Measurements from ENCODE around the gene AUH. TPM values are rescaled to one million over a fixed set of nuclear protein-coding genes. Genes with fewer than 3 reads are reported as not detected.

AUH gene, protein sequence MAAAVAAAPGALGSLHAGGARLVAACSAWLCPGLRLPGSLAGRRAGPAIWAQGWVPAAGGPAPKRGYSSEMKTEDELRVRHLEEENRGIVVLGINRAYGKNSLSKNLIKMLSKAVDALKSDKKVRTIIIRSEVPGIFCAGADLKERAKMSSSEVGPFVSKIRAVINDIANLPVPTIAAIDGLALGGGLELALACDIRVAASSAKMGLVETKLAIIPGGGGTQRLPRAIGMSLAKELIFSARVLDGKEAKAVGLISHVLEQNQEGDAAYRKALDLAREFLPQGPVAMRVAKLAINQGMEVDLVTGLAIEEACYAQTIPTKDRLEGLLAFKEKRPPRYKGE
- total RNA-seq: 12.1 and 14.4 TPM in 2 replicates

DNA sequence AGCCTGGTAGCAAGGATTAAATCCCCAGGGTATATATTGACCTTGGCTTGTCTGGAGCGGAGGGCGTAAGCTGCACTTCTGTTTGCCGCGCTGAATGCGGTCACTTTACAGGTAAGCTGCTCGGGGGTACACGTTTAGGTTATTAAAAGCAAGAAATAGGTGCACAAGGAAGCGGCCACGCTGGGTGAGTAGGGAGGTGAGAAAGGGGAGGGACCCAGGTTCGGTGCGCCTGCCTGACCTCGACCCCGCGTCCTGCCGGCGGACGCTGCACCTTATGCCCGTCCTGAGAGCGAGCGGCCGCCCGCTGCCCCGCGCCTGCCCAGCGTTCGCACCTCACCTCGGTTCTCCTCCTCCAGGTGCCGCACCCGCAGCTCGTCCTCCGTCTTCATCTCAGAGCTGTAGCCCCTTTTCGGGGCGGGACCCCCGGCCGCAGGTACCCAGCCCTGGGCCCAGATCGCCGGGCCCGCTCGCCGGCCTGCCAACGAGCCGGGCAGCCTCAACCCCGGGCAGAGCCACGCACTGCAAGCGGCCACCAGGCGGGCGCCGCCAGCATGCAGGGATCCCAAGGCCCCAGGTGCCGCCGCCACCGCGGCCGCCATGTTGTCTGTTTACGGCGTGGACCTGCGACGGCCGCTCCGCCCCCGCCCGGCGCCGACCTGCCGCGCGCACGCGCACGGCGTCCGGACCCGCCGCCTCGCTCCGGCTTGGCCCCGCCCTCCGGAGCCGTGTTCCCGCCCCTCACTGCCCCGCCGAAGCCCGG is at the start of gene AUH:
Gene AUH, minus strand, starts transcription at position 628 of the 760 bp plus-strand sequence. Its CDS starts 29 bp downstream, at position 599.

Other genes starting within 250 kb of the AUH start
- gene NFIL3, start 61.9 kb upstream of the AUH start, total RNA-seq: 10.6 and 12.1 TPM in 2 replicates